Natural killer cell (primary cell): ENCODE results near the gene EPAS1. TPM values are rescaled to one million over a fixed set of nuclear protein-coding genes. Genes with fewer than 3 reads are reported as not detected.

Experiments
- ATAC-seq, 3 donors: fragments of 150-1000 bp in 2 of 3; fragments of 200-7000 bp in 1 of 3; cut with Tn5 transposase; 1 replicate in 1 of 3; 2 replicates in 2 of 3; pipeline ENCODE4 v1.10.0; 2021; ENCODE audit warnings: mild to moderate bottlenecking in 2 of 3, moderate library complexity in 2 of 3
- DNase-seq, 2 donors: peaks; one replicate each; pipeline versions ENCODE4 v3.0.0 to v3.0.0-alpha.2; 2013 to 2021; ENCODE audit warnings: mixed read lengths in 1 of 2
- H3K27ac ChIP-seq: one replicate; pipeline ENCODE4 v1.5.1; 2013; ENCODE audit warnings: mild to moderate bottlenecking, low read length
- H3K27me3 ChIP-seq: one replicate; pipeline ENCODE4 v1.6.1; 2013; ENCODE audit warnings: low read length; ENCODE audit not compliant: control insufficient read depth, insufficient read depth
- H3K36me3 ChIP-seq: one replicate; pipeline ENCODE4 v1.6.1; 2013; ENCODE audit warnings: low read length; ENCODE audit not compliant: control insufficient read depth, insufficient read depth
- H3K4me1 ChIP-seq: one replicate; pipeline ENCODE4 v1.6.1; 2013; ENCODE audit warnings: low read length; ENCODE audit not compliant: control insufficient read depth, insufficient read depth
- H3K4me3 ChIP-seq: one replicate; pipeline ENCODE4 v1.5.1; 2013; ENCODE audit warnings: low read length
- H3K9me3 ChIP-seq: one replicate; pipeline ENCODE4 v1.6.1; 2013; ENCODE audit warnings: low read length; ENCODE audit not compliant: control insufficient read depth, insufficient read depth
- H3K27ac Mint-ChIP-seq, 2 donors: one replicate each; pipeline ENCODE4 v1.8.0; 2022; ENCODE audit warnings: mild to moderate bottlenecking in 2 of 2, mixed read lengths in 2 of 2, moderate library complexity in 1 of 2
- H3K27me3 Mint-ChIP-seq, 2 donors: one replicate each; pipeline ENCODE4 v1.8.0; 2022; ENCODE audit warnings: low read depth in 2 of 2, mixed read lengths in 2 of 2
- H3K36me3 Mint-ChIP-seq: one replicate; pipeline ENCODE4 v1.8.0; 2022; ENCODE audit warnings: mixed read lengths
- H3K4me1 Mint-ChIP-seq, 2 donors: one replicate each; pipeline ENCODE4 v1.8.0; 2022; ENCODE audit warnings: mixed read lengths in 2 of 2
- H3K4me3 Mint-ChIP-seq: one replicate; pipeline ENCODE4 v1.8.0; 2022; ENCODE audit warnings: mild to moderate bottlenecking, moderate library complexity, mixed read lengths
- H3K9me3 Mint-ChIP-seq, 2 donors: one replicate each; pipeline ENCODE4 v1.8.0; 2022; ENCODE audit warnings: mixed read lengths in 2 of 2
- CTCF ChIP-seq: fragments of 200-600 bp; IDR thresholded peaks from one replicate; pipeline ENCODE4 v1.8.0; 2022; ENCODE audit warnings: antibody characterized with exemption
- WGBS: methylation state at CpG from one replicate; pipeline ENCODE4 v1.1.7; 2013; ENCODE audit warnings: missing lambda C conversion rate; ENCODE audit not compliant: insufficient coverage; 5-methylcytosine and 5-hydroxymethylcytosine counted together
- intact Hi-C: fragments of 100-400 bp; cut with micrococcal nuclease; formaldehyde crosslinking; loops from one replicate; pipeline ENCODE4 v1.14.2; 2022
- total RNA-seq, 4 donors: library from RNA; stranded (reverse); fragments of 120-200 nt in 1 of 4; gene quantifications; one replicate each; pipeline versions ENCODE4 v1.2.3 to v1.2.4, GENCODE V29; 2013 to 2022

EPAS1 gene
- total RNA-seq, 3 donors from 2014 or later (not counting 1 experiment from before 2014, with no cell fraction given): 2.1 to 61.4 (median 3.6) TPM

GRCh38 chr2:46342566-46343315 is 45.5 kb downstream of the EPAS1 start:
- no peak overlapping the region for H3K4me3 Mint-ChIP-seq
- intact Hi-C loops: no loop called here
- H3K4me3 ChIP-seq: no peak overlapping the region
- ATAC-seq (no peak), DNase-seq (no peak)
- H3K27me3 ChIP-seq: no peaks in the 10 kb centered on the region
- no peaks in the 10 kb centered on the region for H3K36me3 ChIP-seq
- H3K27me3 Mint-ChIP-seq: peaks cover 5 to 20% of the 10 kb centered on the region in 2 donors
- no peak overlapping the region for H3K27ac Mint-ChIP-seq
- no peak for TF ChIP-seq CTCF
- peaks cover 11% of the 10 kb centered on the region for H3K4me1 ChIP-seq
- no peak overlapping the region for H3K27ac ChIP-seq
- no peaks in the 10 kb centered on the region for H3K36me3 Mint-ChIP-seq
- H3K9me3 ChIP-seq: no peaks in the 10 kb centered on the region
- no peaks in the 10 kb centered on the region for H3K9me3 Mint-ChIP-seq
- no peaks in the 10 kb centered on the region for H3K4me1 Mint-ChIP-seq
- WGBS: 94% methylated on average over 7 of the region's 9 CpGs

GRCh38 chr2:46344706-46345105 is 47.5 kb downstream of the EPAS1 start:
- Mint-ChIP-seq H3K4me1 (no peaks in the 10 kb centered on the region), H3K36me3 (no peaks in the 10 kb centered on the region), H3K4me3 (no peak overlapping the region), H3K9me3 (no peaks in the 10 kb centered on the region), H3K27ac (no peak overlapping the region), H3K27me3 (peaks cover 5 to 20% of the 10 kb centered on the region in 2 donors)
- Histone ChIP-seq H3K27me3 (no peaks in the 10 kb centered on the region), H3K4me3 (no peak overlapping the region), H3K27ac (no peak overlapping the region), H3K9me3 (no peaks in the 10 kb centered on the region), H3K4me1 (peaks cover 15% of the 10 kb centered on the region), H3K36me3 (no peaks in the 10 kb centered on the region)
- 81% methylated on average over 5 of the region's 5 CpGs for WGBS
- TF ChIP-seq CTCF: no peak
- intact Hi-C loops: no loop called here
- ATAC-seq (no peak), DNase-seq (no peak)

- no peak overlapping the region for H3K4me3 Mint-ChIP-seq
Observed at GRCh38 chr2:46345775-46346174, 48.6 kb downstream of the EPAS1 start.

More at GRCh38 chr2:46345775-46346174, 48.6 kb downstream of the EPAS1 start:
- peaks cover 5 to 20% of the 10 kb centered on the region in 2 donors for H3K27me3 Mint-ChIP-seq
- H3K9me3 Mint-ChIP-seq: no peaks in the 10 kb centered on the region
- H3K27ac ChIP-seq: no peak overlapping the region
- no peak overlapping the region for H3K27ac Mint-ChIP-seq
- no peak for ATAC-seq
- peaks cover 21% of the 10 kb centered on the region for H3K4me1 ChIP-seq
- no peak for TF ChIP-seq CTCF
- H3K36me3 ChIP-seq: no peaks in the 10 kb centered on the region
- no peaks in the 10 kb centered on the region for H3K9me3 ChIP-seq
- WGBS: 64% methylated on average over 3 of the region's 3 CpGs
- no peaks in the 10 kb centered on the region for H3K36me3 Mint-ChIP-seq
- no peak for DNase-seq
- H3K27me3 ChIP-seq: no peaks in the 10 kb centered on the region
- no peak overlapping the region for H3K4me3 ChIP-seq
- H3K4me1 Mint-ChIP-seq: peaks cover 5 to 7% of the 10 kb centered on the region in 2 donors
- intact Hi-C loops: no loop called here
